ENCODE results near the gene NAALADL2.

Gene NAALADL2

GRCh38 chr3:174859114-174859735 lies at the start of gene NAALADL2:
TSS of gene NAALADL2 (plus strand) at chr3:174859334.
- no peak for DNase-seq (ENCODE audit: low read depth in 3 of 3, low spot score in 1 of 3)

DNA sequence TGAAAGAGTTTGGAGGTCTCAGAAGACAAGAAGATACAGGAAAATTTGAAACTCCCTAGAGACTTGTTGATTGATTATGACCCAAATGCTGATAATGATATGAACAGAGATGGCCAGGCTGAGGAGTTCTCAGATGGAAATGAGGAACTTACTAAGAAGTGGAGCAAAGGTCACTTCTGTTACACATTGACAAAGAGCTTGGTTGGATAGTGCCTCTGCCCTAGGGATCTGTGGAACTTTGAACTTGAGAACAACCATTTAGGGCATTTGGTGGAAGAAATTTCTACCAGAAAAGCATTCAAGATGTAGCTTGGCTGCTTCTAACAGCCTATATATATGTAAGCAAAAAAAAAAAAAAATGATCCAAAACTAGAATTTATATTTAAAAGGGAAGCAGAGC lies 48.9 kb upstream of the NAALADL2 start:
- DNase-seq (ENCODE audit: low read depth in 3 of 3, low spot score in 1 of 3), result no peak

DNA sequence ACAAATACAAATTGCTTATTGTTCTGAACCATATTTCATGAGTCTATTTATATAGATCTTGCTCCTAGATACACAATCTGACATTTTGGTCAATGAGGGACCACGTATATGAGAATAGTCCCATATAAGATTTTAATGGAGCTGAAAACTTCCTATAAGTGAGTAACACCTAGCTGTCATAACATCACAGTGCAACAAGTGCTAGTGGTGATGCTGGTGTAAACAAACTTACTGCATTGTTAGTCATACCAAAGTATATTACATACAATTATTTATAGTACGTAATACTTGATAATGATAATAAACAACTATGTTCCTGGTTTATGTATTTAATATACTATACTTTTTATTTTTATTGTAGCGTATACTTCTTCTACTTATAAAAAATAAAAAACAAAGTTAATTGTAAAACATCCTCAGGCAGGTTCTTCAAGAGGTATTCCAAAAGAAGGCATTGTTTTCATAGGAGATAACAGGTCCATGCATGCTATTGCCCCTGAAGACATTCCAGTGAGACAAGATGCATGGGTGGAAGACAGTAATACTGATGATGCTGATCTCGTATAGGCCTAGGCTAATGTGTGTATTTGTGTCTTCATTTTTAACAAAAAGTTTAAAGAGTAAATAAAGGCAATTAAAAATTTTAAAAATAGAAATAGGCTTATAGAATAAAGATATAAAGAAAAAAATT lies 46.8 kb upstream of the NAALADL2 start:
- no peak for DNase-seq (ENCODE audit: low read depth in 3 of 3, low spot score in 1 of 3)

DNA sequence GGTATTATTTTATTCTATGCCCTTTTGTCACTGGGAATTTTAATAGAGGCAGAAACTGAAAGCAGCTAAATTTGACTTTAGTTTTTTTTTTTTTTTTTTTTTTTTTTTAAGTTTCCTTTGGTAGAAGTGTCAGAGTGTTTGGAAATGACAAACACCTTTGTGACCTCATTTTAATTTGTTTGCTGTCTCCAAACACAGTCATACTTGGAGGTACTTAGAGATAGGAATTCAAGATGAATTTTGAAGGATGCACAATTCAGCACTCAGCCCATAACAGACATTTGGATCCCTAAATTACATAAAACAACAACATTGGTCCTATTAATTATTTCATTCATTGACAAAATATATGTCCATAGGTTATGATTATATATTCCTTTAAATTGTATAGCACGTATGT lies 43.4 kb upstream of the NAALADL2 start:
- no peak for DNase-seq (ENCODE audit: low read depth in 3 of 3, low spot score in 1 of 3)

GRCh38 chr3:174820885-174821284 lies 38.2 kb upstream of the NAALADL2 start:
- DNase-seq (ENCODE audit: low read depth in 3 of 3, low spot score in 1 of 3), result no peak

- DNase-seq (ENCODE audit: low read depth in 3 of 3, low spot score in 1 of 3), result no peak
Observed at GRCh38 chr3:174821477-174821876, 37.7 kb upstream of the NAALADL2 start.

DNA sequence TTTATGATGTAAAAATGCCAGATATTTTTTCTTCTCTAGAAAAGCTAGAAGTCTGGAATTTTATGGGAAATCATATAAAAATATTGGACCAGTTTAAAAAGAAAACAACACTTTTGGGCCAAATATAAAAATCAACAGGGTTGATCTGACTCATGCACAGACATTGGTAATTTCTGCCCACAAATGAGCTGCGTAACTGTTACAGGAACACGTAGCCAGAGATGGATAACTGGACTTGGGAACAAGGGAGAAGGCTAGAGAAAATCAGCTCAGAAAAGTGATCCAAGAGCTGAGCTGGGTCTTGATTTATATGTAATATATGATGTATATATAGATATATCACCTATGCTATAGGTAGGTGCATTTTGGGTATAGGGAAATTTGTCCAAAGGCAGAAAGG lies 36.8 kb upstream of the NAALADL2 start:
- no peak for DNase-seq (ENCODE audit: low read depth in 3 of 3, low spot score in 1 of 3)

- DNase-seq (ENCODE audit: low read depth in 3 of 3, low spot score in 1 of 3), result no peak
Observed at GRCh38 chr3:174826069-174826468, 33.1 kb upstream of the NAALADL2 start.

- DNase-seq (ENCODE audit: low read depth in 3 of 3, low spot score in 1 of 3), result no peak
Observed at GRCh38 chr3:174844746-174845145, 14.4 kb upstream of the NAALADL2 start.

GRCh38 chr3:174846055-174846454 lies 13.1 kb upstream of the NAALADL2 start:
- no peak for DNase-seq (ENCODE audit: low read depth in 3 of 3, low spot score in 1 of 3)

GRCh38 chr3:174854987-174855386 lies 4.1 kb upstream of the NAALADL2 start:
- no peak for DNase-seq (ENCODE audit: low read depth in 3 of 3, low spot score in 1 of 3)

GRCh38 chr3:174857301-174857700 lies 1.8 kb upstream of the NAALADL2 start:
- DNase-seq (ENCODE audit: low read depth in 3 of 3, low spot score in 1 of 3), result no peak

DNA sequence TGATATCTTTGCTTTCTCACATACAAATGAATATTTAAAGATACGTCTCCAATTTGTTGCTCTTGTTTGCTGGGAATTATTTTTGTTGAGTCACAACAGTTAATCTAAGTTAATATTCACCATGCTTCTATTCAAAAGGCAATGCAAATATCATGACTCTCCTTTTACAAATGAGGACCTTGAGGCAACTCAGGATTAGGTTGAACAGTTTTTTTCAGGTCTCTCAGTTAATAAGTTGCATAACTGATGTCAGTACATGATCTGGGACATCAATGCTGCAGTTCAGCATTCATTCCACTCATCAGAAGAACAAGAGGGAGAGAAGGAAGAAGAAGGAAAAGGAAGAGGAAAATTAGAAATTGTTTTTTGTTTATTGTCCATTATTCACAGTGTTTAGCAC lies 781 bp upstream of the NAALADL2 start:
- DNase-seq (ENCODE audit: low read depth in 3 of 3, low spot score in 1 of 3), result no peak

- no peak for DNase-seq (ENCODE audit: low read depth in 3 of 3, low spot score in 1 of 3)
Observed at GRCh38 chr3:174859756-174860155, 622 bp downstream of the NAALADL2 start.

DNA sequence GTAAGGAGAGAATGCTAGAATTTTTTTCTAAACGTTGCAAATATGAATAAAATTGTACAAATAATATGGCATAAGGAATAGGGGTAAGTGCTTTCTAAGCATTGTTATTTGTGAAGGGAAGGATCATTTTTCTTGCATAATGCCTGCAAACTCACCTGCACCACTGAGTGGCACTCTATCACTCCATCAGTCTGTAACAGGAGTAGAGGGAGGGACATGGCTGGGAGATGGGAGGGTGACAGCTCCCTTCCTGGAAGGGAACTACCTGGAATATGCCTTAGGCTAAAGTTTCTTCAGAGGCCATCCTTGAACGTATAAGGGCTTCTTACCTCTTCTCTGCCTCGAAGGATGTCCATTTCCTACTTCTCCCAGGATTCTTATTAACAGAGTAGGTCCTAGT lies 3.0 kb downstream of the NAALADL2 start:
- DNase-seq (ENCODE audit: low read depth in 3 of 3, low spot score in 1 of 3), result no peak

- DNase-seq (ENCODE audit: low read depth in 3 of 3, low spot score in 1 of 3), result no peak
Observed at GRCh38 chr3:174862666-174863065, 3.5 kb downstream of the NAALADL2 start.

- no peak for DNase-seq (ENCODE audit: low read depth in 3 of 3, low spot score in 1 of 3)
Observed at GRCh38 chr3:174863488-174863887, 4.4 kb downstream of the NAALADL2 start.

- DNase-seq (ENCODE audit: low read depth in 3 of 3, low spot score in 1 of 3), result no peak
Observed at GRCh38 chr3:174869448-174869847, 10.3 kb downstream of the NAALADL2 start.

DNA sequence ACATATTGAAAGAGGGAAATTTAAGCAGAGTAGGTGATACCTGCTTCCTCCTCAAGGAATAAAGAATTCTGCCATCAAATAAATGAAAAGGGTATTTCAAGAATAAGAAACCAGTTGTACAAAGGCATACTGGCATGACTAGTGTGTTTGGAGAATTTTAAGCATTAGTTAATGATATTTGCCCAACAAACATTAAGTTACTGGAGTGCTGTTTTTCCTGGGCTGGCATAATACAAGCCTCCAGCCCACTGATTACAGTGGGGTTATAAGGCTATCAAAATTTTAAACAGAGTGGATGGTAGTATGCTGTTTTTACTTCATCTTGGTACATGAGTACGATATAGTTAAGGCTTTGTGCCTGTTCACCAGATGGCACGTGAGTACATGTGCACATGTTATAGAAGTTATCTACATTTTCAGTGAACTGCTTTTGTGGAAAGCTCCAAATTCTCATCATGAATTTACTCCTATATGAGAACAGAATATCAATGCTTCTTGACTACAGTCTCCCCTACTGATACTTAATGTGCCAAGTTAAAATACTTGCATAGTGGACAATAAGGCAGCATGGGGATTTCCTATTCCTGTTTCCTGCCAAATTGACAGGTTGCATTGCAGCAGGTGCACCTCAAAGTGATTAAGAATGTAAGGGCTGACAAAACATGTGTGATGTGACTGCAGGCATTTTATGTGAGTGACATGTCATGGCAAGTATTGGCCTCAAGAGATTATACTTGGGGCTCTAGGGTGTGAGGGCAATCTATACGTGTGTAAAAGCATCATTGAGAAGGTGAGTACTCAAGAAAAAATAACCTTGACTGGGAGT lies 14.9 kb downstream of the NAALADL2 start:
- no peak for DNase-seq (ENCODE audit: low read depth in 3 of 3, low spot score in 1 of 3)

GRCh38 chr3:174882789-174883188 lies 23.7 kb downstream of the NAALADL2 start:
- DNase-seq (ENCODE audit: low read depth in 3 of 3, low spot score in 1 of 3), result no peak

- no peak for DNase-seq (ENCODE audit: low read depth in 3 of 3, low spot score in 1 of 3)
Observed at GRCh38 chr3:174883881-174884675, 24.9 kb downstream of the NAALADL2 start.

Measured in stimulated activated CD4-positive, alpha-beta T cell treated with anti-CD3 and anti-CD28 coated beads, TNF-alpha, amount 100 ng/mL, for 1 hour (primary cell).